Naive thymus-derived CD8-positive, alpha-beta T cell (primary cell): ENCODE data around the gene GREM2. TPM values are rescaled to one million over a fixed set of nuclear protein-coding genes. Genes with fewer than 3 reads are reported as not detected.

Source experiments
- ATAC-seq, 2 donors: fragments of 150-1000 bp; cut with Tn5 transposase in 1 of 2; sonication (Bioruptor Pico), chemical (Tn5 transposase) in 1 of 2; 1 replicate in 1 of 2; 2 replicates in 1 of 2; pipeline ENCODE4 v1.10.0; 2021; ENCODE audit warnings: mild to moderate bottlenecking in 2 of 2, moderate library complexity in 2 of 2
- POLR2A ChIA-PET: fragments of 350-600 bp; sonication (Branson Sonifier 250); formaldehyde crosslinking; loops from one replicate; lab custom pipeline; 2021; ENCODE audit warnings: antibody characterized with exemption; lab: Charles Lee
- DNase-seq, 10 donors: peaks; one replicate each; pipeline versions ENCODE4 v3.0.0 to v3.0.0-alpha.2; 2020 to 2022
- H3K27ac Mint-ChIP-seq, 10 donors: one replicate each; pipeline ENCODE4 v1.8.0; 2020 to 2022; ENCODE audit warnings: mild to moderate bottlenecking in 10 of 10, mixed read lengths in 10 of 10, moderate library complexity in 4 of 10, inconsistent platforms in 1 of 10
- H3K27me3 Mint-ChIP-seq, 5 donors: one replicate each; pipeline ENCODE4 v1.8.0; 2021 to 2022; ENCODE audit warnings: mixed read lengths in 5 of 5
- H3K36me3 Mint-ChIP-seq, 3 donors: one replicate each; pipeline ENCODE4 v1.8.0; 2020 to 2022; ENCODE audit warnings: mixed read lengths in 3 of 3, mild to moderate bottlenecking in 2 of 3, inconsistent platforms in 1 of 3
- H3K4me1 Mint-ChIP-seq, 4 donors: one replicate each; pipeline ENCODE4 v1.8.0; 2021 to 2022; ENCODE audit warnings: mixed read lengths in 4 of 4
- H3K4me3 Mint-ChIP-seq, 10 donors: one replicate each; pipeline ENCODE4 v1.8.0; 2020 to 2022; ENCODE audit warnings: mild to moderate bottlenecking in 10 of 10, mixed read lengths in 10 of 10, moderate library complexity in 6 of 10, inconsistent platforms in 1 of 10
- H3K9me3 Mint-ChIP-seq, 9 donors: one replicate each; pipeline ENCODE4 v1.8.0; 2020 to 2022; ENCODE audit warnings: mixed read lengths in 9 of 9, mild to moderate bottlenecking in 3 of 9, inconsistent platforms in 1 of 9, moderate library complexity in 1 of 9
- polyA plus RNA-seq, 3 donors: library from polyadenylated mRNA; unstranded; fragments of 300-500 nt; fragmentation: Illumina TruSeq; gene quantifications; one replicate each; pipeline ENCODE4 v1.2.3, GENCODE V29; 2021
- total RNA-seq, 8 experiments: library from RNA in 2 of 8; stranded (reverse) in 2 of 8; gene quantifications; one replicate each; pipeline ENCODE4 v1.2.3 and lab custom pipeline; 2021 to 2026

The GREM2 gene
- total and polyA plus RNA-seq, 5 experiments from 2014 or later, result 0.06 to 0.08 TPM; not detected in 3

GRCh38 chr1:240486611-240487010, 125.3 kb downstream of the GREM2 start:
- Mint-ChIP-seq H3K9me3 (peaks cover 0 to 4% (median 0%) of the 10 kb centered on the region in 9 donors), H3K27ac (no peak overlapping the region), H3K4me1 (no peaks in the 10 kb centered on the region), H3K27me3 (peaks cover 3 to 29% (median 12%) of the 10 kb centered on the region in 5 donors), H3K36me3 (peaks cover 0 to 7% (median 0%) of the 10 kb centered on the region in 3 donors), H3K4me3 (no peak overlapping the region)
- POLR2A ChIA-PET, result no interaction called here
- no peak for DNase-seq
- no peak for ATAC-seq

- DNase-seq (no peak), ATAC-seq (no peak)
- Mint-ChIP-seq H3K4me1 (no peaks in the 10 kb centered on the region), H3K9me3 (peaks cover 0 to 4% (median 0%) of the 10 kb centered on the region in 9 donors), H3K27me3 (peaks cover 0 to 17% (median 5%) of the 10 kb centered on the region in 5 donors), H3K36me3 (no peaks in the 10 kb centered on the region), H3K4me3 (no peak overlapping the region), H3K27ac (peak overlapping the region in 1 of 10 donors; percentile 41)
- POLR2A ChIA-PET, result no interaction called here
Measured at GRCh38 chr1:240484804-240485443, 127.0 kb downstream of the GREM2 start.

GRCh38 chr1:240478536-240478935, 133.4 kb downstream of the GREM2 start:
- H3K4me1 Mint-ChIP-seq, result no peaks in the 10 kb centered on the region
- peaks cover 0 to 4% (median 0%) of the 10 kb centered on the region in 3 donors for H3K36me3 Mint-ChIP-seq
- peaks cover 0 to 6% (median 0%) of the 10 kb centered on the region in 9 donors for H3K9me3 Mint-ChIP-seq
- ATAC-seq (no peak), DNase-seq (no peak)
- no peak overlapping the region for H3K4me3 Mint-ChIP-seq
- no peak overlapping the region for H3K27ac Mint-ChIP-seq
- H3K27me3 Mint-ChIP-seq, result peaks cover 4 to 18% (median 7%) of the 10 kb centered on the region in 5 donors
- POLR2A ChIA-PET, result no interaction called here

DNA sequence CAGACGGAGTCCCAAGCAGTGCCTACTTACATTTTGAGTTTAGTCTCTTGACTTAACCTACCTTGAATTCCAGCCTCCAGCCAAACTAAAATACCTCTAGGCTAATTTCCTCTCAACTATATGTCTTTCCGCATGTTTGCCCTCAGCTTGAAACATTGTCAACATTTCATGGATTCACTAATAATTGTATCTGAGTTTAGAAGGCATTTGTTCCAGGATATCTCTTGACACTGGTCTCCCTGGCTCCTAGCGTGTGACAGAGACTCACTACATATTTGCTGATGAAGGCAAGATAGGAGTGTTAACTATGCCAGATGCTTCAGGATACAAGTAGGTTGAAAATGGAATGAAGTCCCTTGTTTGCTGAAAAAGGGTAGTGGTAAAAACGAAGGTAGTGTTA, 136.1 kb downstream of the GREM2 start:
- H3K27ac Mint-ChIP-seq, result no peak overlapping the region
- H3K36me3 Mint-ChIP-seq, result peaks cover 0 to 4% (median 0%) of the 10 kb centered on the region in 3 donors
- peaks cover 0 to 6% (median 0%) of the 10 kb centered on the region in 9 donors for H3K9me3 Mint-ChIP-seq
- H3K4me1 Mint-ChIP-seq, result no peaks in the 10 kb centered on the region
- no peak for DNase-seq
- POLR2A ChIA-PET, result no interaction called here
- H3K4me3 Mint-ChIP-seq, result no peak overlapping the region
- no peak for ATAC-seq
- peaks cover 4 to 18% (median 10%) of the 10 kb centered on the region in 5 donors for H3K27me3 Mint-ChIP-seq

DNA sequence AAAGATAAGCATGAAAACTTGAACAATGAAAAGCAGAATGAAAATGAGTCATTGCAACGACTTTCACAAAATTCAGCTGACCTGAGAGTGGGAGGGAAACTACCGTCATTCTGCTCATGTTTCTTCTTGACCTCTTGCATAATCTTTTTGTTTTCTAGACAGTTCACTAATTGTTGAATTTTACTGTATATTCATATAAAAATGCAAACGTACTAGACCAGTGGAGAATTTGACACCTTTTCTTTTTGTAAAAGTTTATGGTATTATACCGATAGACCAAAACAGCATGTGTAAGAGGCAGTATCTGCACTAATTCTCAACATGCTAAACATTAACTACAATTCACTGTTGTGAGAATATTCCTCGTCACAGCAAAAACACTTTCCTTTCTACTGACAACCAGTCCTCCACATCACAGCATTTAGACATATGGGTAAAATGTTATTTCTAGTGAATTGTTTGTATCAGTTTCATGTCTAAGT, 137.8 kb downstream of the GREM2 start:
- no peaks in the 10 kb centered on the region for H3K4me1 Mint-ChIP-seq
- peaks cover 4 to 18% (median 11%) of the 10 kb centered on the region in 5 donors for H3K27me3 Mint-ChIP-seq
- POLR2A ChIA-PET, result no interaction called here
- H3K27ac Mint-ChIP-seq, result no peak overlapping the region
- no peak overlapping the region for H3K4me3 Mint-ChIP-seq
- no peak for ATAC-seq
- H3K9me3 Mint-ChIP-seq, result peaks cover 0 to 6% (median 0%) of the 10 kb centered on the region in 9 donors
- no peak for DNase-seq
- peaks cover 0 to 4% (median 0%) of the 10 kb centered on the region in 3 donors for H3K36me3 Mint-ChIP-seq

DNA sequence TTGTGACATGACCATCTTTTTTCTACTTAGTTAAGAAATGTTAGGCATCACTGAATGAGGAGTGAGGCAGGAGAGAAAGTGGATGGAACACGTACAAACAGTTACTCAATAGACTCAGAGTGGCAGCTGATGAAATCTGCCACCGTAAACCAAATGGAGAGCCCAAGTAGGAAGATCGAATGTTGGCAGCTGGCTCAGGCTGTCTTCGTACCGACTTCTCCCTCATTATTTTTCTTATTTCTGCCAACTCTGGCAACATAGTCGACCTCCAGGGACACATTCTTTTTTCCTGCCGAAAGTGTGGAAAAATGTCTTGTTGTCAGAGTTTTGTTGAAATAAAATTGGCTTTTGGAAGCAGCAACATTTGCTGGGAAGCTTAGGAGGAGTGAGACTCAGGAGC, 143.3 kb downstream of the GREM2 start:
- Mint-ChIP-seq H3K4me1 (peaks cover 4 to 13% (median 8%) of the 10 kb centered on the region in 4 donors), H3K27me3 (peaks cover 0 to 5% (median 2%) of the 10 kb centered on the region in 5 donors), H3K36me3 (no peaks in the 10 kb centered on the region), H3K4me3 (no peak overlapping the region), H3K27ac (no peak overlapping the region), H3K9me3 (no peaks in the 10 kb centered on the region)
- ATAC-seq (no peak), DNase-seq (no peak)
- POLR2A ChIA-PET, result no interaction called here

- ATAC-seq (no peak), DNase-seq (no peak)
- Mint-ChIP-seq H3K4me3 (no peak overlapping the region), H3K9me3 (no peaks in the 10 kb centered on the region), H3K27ac (no peak overlapping the region), H3K27me3 (peaks cover 0 to 7% (median 2%) of the 10 kb centered on the region in 5 donors), H3K4me1 (peaks cover 4 to 13% (median 8%) of the 10 kb centered on the region in 4 donors), H3K36me3 (no peaks in the 10 kb centered on the region)
- POLR2A ChIA-PET, result no interaction called here
Measured at GRCh38 chr1:240467895-240468294, 144.1 kb downstream of the GREM2 start.

DNA sequence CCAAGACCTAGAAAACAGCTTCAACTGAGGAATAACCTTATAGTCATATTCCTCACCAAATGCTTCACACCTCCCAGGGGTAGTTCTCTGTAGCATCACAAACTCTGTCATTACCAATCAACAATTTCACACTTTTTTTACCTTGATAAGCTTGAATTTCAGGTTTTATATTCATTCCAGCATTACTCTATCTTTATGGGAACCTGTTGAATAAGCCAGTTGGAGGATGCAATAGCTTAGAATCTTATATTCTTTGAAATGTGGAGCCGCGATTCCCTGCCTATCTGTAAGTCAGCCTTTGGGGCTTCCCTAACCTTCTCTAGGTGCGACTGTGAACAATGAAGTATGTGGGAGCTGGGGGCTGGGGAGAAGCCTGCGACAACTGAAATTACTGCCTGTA, 145.4 kb downstream of the GREM2 start:
- H3K36me3 Mint-ChIP-seq, result no peaks in the 10 kb centered on the region
- no peak overlapping the region for H3K4me3 Mint-ChIP-seq
- H3K4me1 Mint-ChIP-seq, result peaks cover 4 to 13% (median 8%) of the 10 kb centered on the region in 4 donors
- POLR2A ChIA-PET, result no interaction called here
- no peak for DNase-seq
- no peak overlapping the region for H3K27ac Mint-ChIP-seq
- no peaks in the 10 kb centered on the region for H3K9me3 Mint-ChIP-seq
- ATAC-seq, result no peak
- H3K27me3 Mint-ChIP-seq, result peaks cover 0 to 10% (median 2%) of the 10 kb centered on the region in 5 donors

- H3K36me3 Mint-ChIP-seq, result no peaks in the 10 kb centered on the region
- H3K4me1 Mint-ChIP-seq, result peaks cover 4 to 13% (median 8%) of the 10 kb centered on the region in 4 donors
- ATAC-seq (no peak), DNase-seq (no peak)
- H3K27me3 Mint-ChIP-seq, result peaks cover 0 to 10% (median 2%) of the 10 kb centered on the region in 5 donors
- H3K4me3 Mint-ChIP-seq, result no peak overlapping the region
- H3K9me3 Mint-ChIP-seq, result no peaks in the 10 kb centered on the region
- no peak overlapping the region for H3K27ac Mint-ChIP-seq
- POLR2A ChIA-PET, result no interaction called here
Measured at GRCh38 chr1:240465531-240465940, 146.4 kb downstream of the GREM2 start.

DNA sequence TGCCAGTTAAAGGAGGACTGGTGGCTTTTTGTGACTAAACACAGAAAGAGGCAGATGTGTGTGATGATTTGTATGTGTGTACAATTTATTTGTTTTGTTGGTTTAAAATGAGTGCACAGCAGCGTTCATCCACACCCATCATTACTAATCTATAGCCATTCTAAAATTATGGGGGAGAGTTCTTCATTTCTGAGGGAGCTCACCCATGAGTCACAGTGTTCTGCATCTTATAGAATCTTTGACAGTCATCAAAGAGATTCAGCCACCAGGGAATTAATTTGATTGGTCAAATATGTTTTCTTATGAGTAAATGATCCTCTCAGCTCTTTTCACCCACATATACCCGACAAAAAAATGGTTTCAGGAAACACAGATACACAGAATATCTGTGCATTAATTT, 147.9 kb downstream of the GREM2 start:
- no peak overlapping the region for H3K27ac Mint-ChIP-seq
- no peaks in the 10 kb centered on the region for H3K9me3 Mint-ChIP-seq
- no peak for DNase-seq
- no peak for ATAC-seq
- no peak overlapping the region for H3K4me3 Mint-ChIP-seq
- H3K36me3 Mint-ChIP-seq, result no peaks in the 10 kb centered on the region
- POLR2A ChIA-PET, result no interaction called here
- H3K27me3 Mint-ChIP-seq, result peaks cover 0 to 10% (median 2%) of the 10 kb centered on the region in 5 donors
- peaks cover 4 to 13% (median 8%) of the 10 kb centered on the region in 4 donors for H3K4me1 Mint-ChIP-seq

- H3K36me3 Mint-ChIP-seq, result no peaks in the 10 kb centered on the region
- no peak overlapping the region for H3K4me3 Mint-ChIP-seq
- ATAC-seq (no peak), DNase-seq (no peak)
- H3K4me1 Mint-ChIP-seq, result peaks cover 4 to 13% (median 8%) of the 10 kb centered on the region in 4 donors
- peaks cover 0 to 10% (median 2%) of the 10 kb centered on the region in 5 donors for H3K27me3 Mint-ChIP-seq
- H3K27ac Mint-ChIP-seq, result no peak overlapping the region
- no peaks in the 10 kb centered on the region for H3K9me3 Mint-ChIP-seq
- POLR2A ChIA-PET, result no interaction called here
Measured at GRCh38 chr1:240462766-240463395, 149.1 kb downstream of the GREM2 start.

- H3K27ac Mint-ChIP-seq, result no peak overlapping the region
- no peak for ATAC-seq
- DNase-seq, result no peak
- no peaks in the 10 kb centered on the region for H3K9me3 Mint-ChIP-seq
- peaks cover 0 to 10% (median 2%) of the 10 kb centered on the region in 5 donors for H3K27me3 Mint-ChIP-seq
- POLR2A ChIA-PET, result no interaction called here
- H3K4me1 Mint-ChIP-seq, result peaks cover 6 to 13% (median 8%) of the 10 kb centered on the region in 4 donors
- H3K4me3 Mint-ChIP-seq, result no peak overlapping the region
- H3K36me3 Mint-ChIP-seq, result no peaks in the 10 kb centered on the region
Measured at GRCh38 chr1:240462277-240462676, 149.7 kb downstream of the GREM2 start.

- no peak overlapping the region for H3K4me3 Mint-ChIP-seq
- H3K9me3 Mint-ChIP-seq, result no peaks in the 10 kb centered on the region
- H3K27me3 Mint-ChIP-seq, result peaks cover 0 to 1% (median 0%) of the 10 kb centered on the region in 5 donors
- H3K27ac Mint-ChIP-seq, result no peak overlapping the region
- H3K36me3 Mint-ChIP-seq, result no peaks in the 10 kb centered on the region
- POLR2A ChIA-PET, result no interaction called here
- peaks cover 0 to 2% (median 0%) of the 10 kb centered on the region in 4 donors for H3K4me1 Mint-ChIP-seq
- DNase-seq (no peak), ATAC-seq (no peak)
Measured at GRCh38 chr1:240457203-240457602, 154.8 kb downstream of the GREM2 start.
